Activated CD4-positive, alpha-beta T cell treated with anti-CD3 and anti-CD28 coated beads for 48 hours (primary cell): Measurements from ENCODE around the gene TPK1.

Experiments
- DNase-seq: peaks from one replicate; pipeline ENCODE4 v3.0.0-alpha.2; 2020

Gene TPK1

GRCh38 chr7:144713850-144714249 lies 122.0 kb downstream of the TPK1 start:
- no peak for DNase-seq

GRCh38 chr7:144710791-144711190 lies 125.1 kb downstream of the TPK1 start:
- DNase-seq = no peak

GRCh38 chr7:144709066-144709465 lies 126.8 kb downstream of the TPK1 start:
- no peak for DNase-seq

- DNase-seq = no peak
Measured at GRCh38 chr7:144691240-144691639, 144.6 kb downstream of the TPK1 start.

GRCh38 chr7:144682581-144683280 lies 153.1 kb downstream of the TPK1 start:
- DNase-seq = no peak

GRCh38 chr7:144676492-144676891 lies 159.4 kb downstream of the TPK1 start:
- no peak for DNase-seq

- no peak for DNase-seq
Measured at GRCh38 chr7:144674550-144674949, 161.3 kb downstream of the TPK1 start.

GRCh38 chr7:144672869-144673268 lies 163.0 kb downstream of the TPK1 start:
- no peak for DNase-seq

- DNase-seq = no peak
Measured at GRCh38 chr7:144671429-144671828, 164.4 kb downstream of the TPK1 start.

- DNase-seq = no peak
Measured at GRCh38 chr7:144670218-144670617, 165.6 kb downstream of the TPK1 start.

GRCh38 chr7:144668503-144668902 lies 167.3 kb downstream of the TPK1 start:
- DNase-seq = no peak

- DNase-seq = no peak
Measured at GRCh38 chr7:144665689-144666381, 170.0 kb downstream of the TPK1 start.

GRCh38 chr7:144659211-144659610 lies 176.6 kb downstream of the TPK1 start:
- DNase-seq = no peak

- no peak for DNase-seq
Measured at GRCh38 chr7:144656965-144657517, 178.8 kb downstream of the TPK1 start.

- no peak for DNase-seq
Measured at GRCh38 chr7:144653449-144653848, 182.4 kb downstream of the TPK1 start.

GRCh38 chr7:144650439-144650838 lies 185.4 kb downstream of the TPK1 start:
- DNase-seq = no peak

- DNase-seq = no peak
Measured at GRCh38 chr7:144649120-144649519, 186.7 kb downstream of the TPK1 start.

- no peak for DNase-seq
Measured at GRCh38 chr7:144641389-144642044, 194.3 kb downstream of the TPK1 start.

GRCh38 chr7:144632724-144633123 lies 203.1 kb downstream of the TPK1 start:
- no peak for DNase-seq

- no peak for DNase-seq
Measured at GRCh38 chr7:144629598-144629997, 206.3 kb downstream of the TPK1 start.

GRCh38 chr7:144629011-144629410 lies 206.8 kb downstream of the TPK1 start:
- no peak for DNase-seq

- DNase-seq = no peak
Measured at GRCh38 chr7:144628176-144628575, 207.7 kb downstream of the TPK1 start.

GRCh38 chr7:144622745-144623144 lies 213.1 kb downstream of the TPK1 start:
- DNase-seq = no peak

GRCh38 chr7:144606261-144606660 lies 229.6 kb downstream of the TPK1 start:
- no peak for DNase-seq
